GM18498 (cell line): Measurements from ENCODE around the gene PHF21B.

Experiments used
- ATAC-seq: cut with Tn5 transposase; IDR thresholded peaks from one replicate; pipeline ENCODE4 v1.9.1; 2021; ENCODE audit warnings: mild to moderate bottlenecking, moderate library complexity; ENCODE audit not compliant: unreplicated experiment

The PHF21B gene

GRCh38 chr22:44847892-44848291 is 161.9 kb downstream of the PHF21B start:
- ATAC-seq, result no peak

GRCh38 chr22:44847380-44847779 is 162.4 kb downstream of the PHF21B start:
- ATAC-seq, result no peak

DNA sequence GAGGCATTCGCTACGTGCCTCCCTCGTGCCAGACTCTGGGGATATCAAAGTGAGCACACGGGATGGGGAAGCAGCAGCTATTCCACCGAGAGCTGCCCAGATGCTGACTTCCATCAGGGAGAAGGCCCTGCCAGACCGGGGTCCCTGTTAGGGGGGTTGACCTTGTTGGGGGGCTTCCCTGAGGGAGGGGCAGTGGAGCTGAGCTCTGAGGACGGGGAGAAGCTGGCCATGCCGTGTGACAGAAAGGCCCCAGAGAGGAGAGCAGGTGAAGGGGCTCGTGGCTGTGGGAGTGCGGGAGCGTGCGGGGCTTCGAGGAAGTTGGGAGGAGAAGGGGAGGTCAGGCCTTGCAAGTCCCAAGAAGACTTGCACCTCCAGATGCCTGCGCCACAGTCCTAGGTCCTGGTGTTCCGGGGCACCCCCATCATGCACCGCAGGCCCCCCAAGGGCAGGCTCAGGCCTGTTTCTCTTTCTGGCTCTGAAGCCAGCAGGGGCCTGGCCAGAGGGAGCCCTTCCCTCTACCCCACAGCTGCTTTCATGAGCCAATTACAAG is 163.0 kb downstream of the PHF21B start:
- no peak for ATAC-seq

- ATAC-seq, result no peak
Observed at GRCh38 chr22:44845796-44846720, 163.7 kb downstream of the PHF21B start.

GRCh38 chr22:44845191-44845590 is 164.6 kb downstream of the PHF21B start:
- no peak for ATAC-seq

DNA sequence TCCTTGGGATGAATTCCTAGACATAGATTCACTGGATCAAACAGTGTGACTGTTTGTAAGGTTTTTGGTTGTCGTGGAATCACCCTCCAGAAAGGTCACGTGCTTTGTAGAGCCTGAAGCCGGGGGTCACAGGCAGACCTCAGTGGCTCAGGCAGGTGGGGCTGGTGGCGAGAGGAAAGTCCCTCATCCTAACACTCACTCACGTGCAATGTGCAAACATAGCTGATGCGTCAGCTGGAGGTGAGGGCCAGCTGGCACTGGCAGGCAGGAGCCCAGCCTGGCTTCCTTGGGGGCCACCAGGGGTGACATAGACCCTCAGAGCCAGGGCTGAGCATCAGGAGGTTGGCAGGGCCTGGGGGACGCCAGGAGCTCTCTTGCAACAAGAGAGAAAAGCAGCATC is 167.4 kb downstream of the PHF21B start:
- no peak for ATAC-seq

DNA sequence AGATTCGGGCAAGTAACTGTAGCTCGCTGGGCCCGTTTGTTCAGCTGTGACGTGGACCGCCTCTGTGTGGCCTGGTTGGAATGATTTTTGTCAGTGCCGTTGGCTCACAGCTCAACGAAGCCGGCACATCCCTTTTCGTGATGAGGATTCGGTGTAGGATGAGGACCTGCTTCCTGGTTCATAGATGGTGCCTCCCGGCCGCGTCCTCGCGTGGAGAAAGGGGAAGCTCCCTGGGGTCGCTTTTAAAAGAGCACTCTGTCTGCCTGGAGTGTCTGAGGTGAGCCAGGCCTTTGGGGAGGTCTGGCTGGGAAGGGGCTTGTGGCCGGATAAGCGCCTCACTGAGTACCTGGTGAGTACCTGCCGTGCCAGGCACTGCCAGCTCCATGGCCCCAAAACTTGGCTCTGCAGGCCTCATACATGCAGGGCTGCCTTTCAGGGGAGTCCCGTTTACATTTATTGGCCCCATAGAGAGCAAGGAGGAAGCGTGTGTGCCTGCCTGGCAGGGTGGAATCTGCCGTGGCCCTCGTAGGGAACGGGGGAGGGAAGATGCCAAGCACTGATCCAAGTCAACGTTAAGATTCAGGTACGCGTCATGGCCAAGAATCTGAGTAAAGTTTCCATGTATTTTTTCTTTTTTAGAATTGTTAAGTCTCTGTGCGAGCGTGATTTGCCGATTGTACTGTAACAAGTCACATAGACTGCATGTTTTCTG is 169.0 kb downstream of the PHF21B start:
- ATAC-seq, result no peak

- ATAC-seq, result no peak
Observed at GRCh38 chr22:44839721-44840120, 170.1 kb downstream of the PHF21B start.

- ATAC-seq, result no peak
Observed at GRCh38 chr22:44839061-44839460, 170.7 kb downstream of the PHF21B start.

DNA sequence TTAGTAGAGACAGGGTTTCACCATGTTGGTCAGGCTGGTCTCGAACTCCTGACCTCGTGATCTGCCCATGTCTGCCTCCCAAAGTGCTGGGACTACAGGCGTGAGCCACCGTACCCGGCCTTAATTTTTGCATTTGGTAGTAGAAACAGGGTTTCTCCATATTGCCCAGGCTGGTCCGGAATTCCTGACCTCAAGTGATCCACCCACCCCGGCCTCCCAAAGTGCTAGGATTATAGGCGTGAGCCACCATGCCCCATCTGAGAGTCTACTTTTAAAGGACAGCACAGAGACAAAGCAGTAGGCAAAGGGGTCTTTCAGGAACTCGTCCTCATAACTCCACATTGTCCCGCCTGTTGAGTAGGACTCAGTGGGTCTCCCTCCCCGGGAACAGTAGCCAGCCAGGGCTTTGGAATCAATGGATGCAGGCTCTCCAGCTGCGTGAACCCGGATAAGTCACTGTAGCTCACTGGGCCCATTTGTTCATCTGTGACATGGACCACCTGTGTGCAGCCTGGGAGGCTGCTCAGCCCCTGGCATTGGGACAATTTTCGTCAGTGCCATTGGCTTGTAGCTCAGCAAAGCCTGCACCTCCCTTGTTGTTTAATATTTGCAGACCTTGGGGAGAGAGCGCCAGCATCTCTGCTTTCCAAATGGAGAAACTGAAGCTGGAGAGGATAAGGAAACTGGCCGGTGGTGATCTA is 171.3 kb downstream of the PHF21B start:
- ATAC-seq, result no peak

GRCh38 chr22:44837481-44837880 is 172.3 kb downstream of the PHF21B start:
- no peak for ATAC-seq

DNA sequence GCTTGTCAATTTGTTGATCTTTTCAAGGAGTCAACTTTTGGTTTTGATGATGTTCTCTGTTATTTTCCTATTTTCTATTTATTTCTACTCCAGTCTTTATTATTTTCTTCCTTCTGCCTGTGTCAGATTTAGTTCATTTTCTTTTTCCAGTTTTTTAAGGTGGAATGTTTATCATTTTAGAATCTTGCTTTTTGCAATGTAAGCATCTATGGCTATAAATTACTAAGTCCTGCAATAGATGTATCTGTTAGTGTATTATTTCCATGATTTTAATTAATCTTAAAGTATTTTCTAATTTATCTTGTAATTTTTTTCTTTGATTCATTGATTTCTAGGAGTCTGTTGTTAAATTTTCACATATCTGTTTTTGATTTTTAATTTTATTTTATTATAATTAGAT is 175.7 kb downstream of the PHF21B start:
- no peak for ATAC-seq

GRCh38 chr22:44831885-44832284 is 177.9 kb downstream of the PHF21B start:
- no peak for ATAC-seq
